M059J (cell line): ENCODE results near the gene PPP1R11. TPM values are rescaled to one million over a fixed set of nuclear protein-coding genes. Genes with fewer than 3 reads are reported as not detected.

ENCODE experiments used
- total RNA-seq: library from RNA; depleted of rRNA; stranded (reverse); fragments of >200 nt; shearing (Covaris generic); gene quantifications from 2 replicates; pipeline ENCODE4 v1.2.3, GENCODE V29; 2014; rRNA removed

PPP1R11 gene
- total RNA-seq, 1 experiment from 2014 or later, result 112 TPM

Other genes with a start within 250 kb of the PPP1R11 start
- not detected in 2 replicates for gene HLA-G, start 239.4 kb upstream of the PPP1R11 start, total RNA-seq
- 1,733 and 2,135 TPM in 2 replicates for gene HLA-A, start 124.7 kb upstream of the PPP1R11 start, total RNA-seq
- 34.4 and 47.3 TPM in 2 replicates for gene POLR1H, start 5.9 kb upstream of the PPP1R11 start, total RNA-seq
- gene RNF39, start 8.6 kb downstream of the PPP1R11 start, total RNA-seq, result 0.20 TPM in 1 of 2 replicates, not detected in the other
- not detected in 2 replicates for gene TRIM31, start 45.9 kb downstream of the PPP1R11 start, total RNA-seq
- not detected in 2 replicates for gene TRIM40, start 68.9 kb downstream of the PPP1R11 start, total RNA-seq
- gene TRIM10, start 94.0 kb downstream of the PPP1R11 start, total RNA-seq, result not detected in 2 replicates
- gene TRIM15, start 96.3 kb downstream of the PPP1R11 start, total RNA-seq, result not detected in 2 replicates
- gene TRIM26, start 146.2 kb downstream of the PPP1R11 start, total RNA-seq, result 90.0 and 111 TPM in 2 replicates